ENCODE results near the gene KY. TPM values are rescaled to one million over a fixed set of nuclear protein-coding genes. Genes with fewer than 3 reads are reported as not detected.

Gene KY
- total RNA-seq, 4 donors from 2014 or later, result 0.88 TPM; not detected in 3

- no peaks in the 10 kb centered on the region for H3K27me3 ChIP-seq
- peaks cover 0 to 17% (median 0%) of the 10 kb centered on the region in 4 donors for H3K4me1 ChIP-seq
- no peak overlapping the region for H3K27ac ChIP-seq
- DNase-seq, result no peak
- TF ChIP-seq CTCF (IDR thresholded peaks at IDR 0.05) (no peak), POLR2A (IDR thresholded peaks at IDR 0.05) (no peak)
- no peaks in the 10 kb centered on the region for H3K9me3 ChIP-seq
- H3K4me3 ChIP-seq, result no peak overlapping the region
- no peaks in the 10 kb centered on the region for H3K36me3 ChIP-seq
These were observed 2.7 kb downstream of the KY start for GRCh38 chr3:134647902-134648760.

DNA sequence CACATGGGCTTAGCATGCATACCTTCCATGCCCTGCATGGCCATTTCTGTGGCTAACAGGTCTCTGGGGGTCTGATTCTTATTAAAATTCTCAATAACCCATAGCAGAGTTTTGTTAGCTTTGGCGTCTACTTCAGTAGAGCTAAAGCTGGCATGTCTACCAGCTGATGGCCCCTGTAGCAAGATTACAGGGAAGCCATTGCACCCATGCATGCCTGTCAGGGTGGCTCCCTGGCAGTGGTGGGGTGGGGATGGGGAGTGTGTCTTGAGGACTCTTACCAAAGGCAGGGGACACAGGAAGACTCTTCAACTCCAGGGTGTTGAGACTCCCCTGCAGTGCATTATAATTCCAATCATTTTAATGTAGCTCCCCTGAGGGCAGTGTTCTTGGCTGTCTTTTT is 4.7 kb downstream of the KY start:
- H3K27me3 ChIP-seq, result no peaks in the 10 kb centered on the region
- TF ChIP-seq CTCF (IDR thresholded peaks at IDR 0.05) (no peak), POLR2A (IDR thresholded peaks at IDR 0.05) (no peak)
- no peak overlapping the region for H3K27ac ChIP-seq
- no peaks in the 10 kb centered on the region for H3K9me3 ChIP-seq
- H3K4me1 ChIP-seq, result peaks cover 0 to 8% (median 0%) of the 10 kb centered on the region in 4 donors
- DNase-seq, result no peak
- no peak overlapping the region for H3K4me3 ChIP-seq
- no peaks in the 10 kb centered on the region for H3K36me3 ChIP-seq

- TF ChIP-seq POLR2A (IDR thresholded peaks at IDR 0.05) (no peak), CTCF (IDR thresholded peaks at IDR 0.05) (no peak)
- H3K9me3 ChIP-seq, result no peaks in the 10 kb centered on the region
- no peaks in the 10 kb centered on the region for H3K36me3 ChIP-seq
- no peak overlapping the region for H3K27ac ChIP-seq
- H3K4me1 ChIP-seq, result peaks cover 0 to 3% (median 0%) of the 10 kb centered on the region in 4 donors
- H3K27me3 ChIP-seq, result no peaks in the 10 kb centered on the region
- no peak overlapping the region for H3K4me3 ChIP-seq
- no peak for DNase-seq
These were observed 5.3 kb downstream of the KY start for GRCh38 chr3:134645515-134645914.

DNA sequence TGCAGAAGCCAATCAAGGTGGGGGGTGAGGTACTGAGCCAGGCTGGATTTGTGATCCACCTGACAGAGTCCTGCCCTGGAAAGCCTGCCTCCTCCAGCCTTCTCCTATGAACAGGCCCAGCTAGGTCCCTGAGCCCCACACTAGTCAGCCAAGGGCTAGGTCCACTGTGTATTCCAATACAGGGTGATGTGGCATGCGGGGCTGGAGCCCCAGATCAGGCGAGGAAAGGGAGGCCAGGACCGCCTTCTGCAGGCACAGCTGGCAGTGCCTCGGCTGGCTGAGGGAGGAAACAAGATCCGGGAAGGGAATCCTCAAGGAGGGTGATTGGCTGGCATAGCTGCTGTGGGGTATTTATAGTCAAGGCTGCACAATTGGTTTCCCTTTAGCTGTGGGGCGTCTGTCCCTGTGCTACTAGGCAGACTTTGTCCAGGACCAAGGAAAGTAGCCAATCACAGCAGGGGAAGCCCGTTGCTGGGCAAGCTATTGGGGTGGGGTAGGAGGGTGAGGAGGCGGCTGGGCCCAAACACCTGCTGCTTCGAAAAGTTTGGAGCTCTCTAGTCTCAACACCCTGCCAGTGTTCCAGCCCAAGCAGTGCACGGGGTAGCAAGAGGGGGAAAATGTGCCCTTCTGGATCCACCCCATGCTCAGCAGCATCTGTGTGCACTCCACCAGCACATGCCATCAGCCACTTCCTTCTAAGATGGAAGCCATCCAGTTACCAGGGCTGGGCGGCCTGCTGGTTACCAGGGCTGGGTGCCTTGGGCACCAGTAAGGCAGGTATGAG is 5.9 kb downstream of the KY start:
- TF ChIP-seq CTCF (IDR thresholded peaks at IDR 0.05) (no peak), POLR2A (IDR thresholded peaks at IDR 0.05) (no peak)
- Histone ChIP-seq H3K27me3 (no peaks in the 10 kb centered on the region), H3K4me1 (no peaks in the 10 kb centered on the region), H3K9me3 (no peaks in the 10 kb centered on the region), H3K36me3 (no peaks in the 10 kb centered on the region), H3K4me3 (no peak overlapping the region), H3K27ac (no peak overlapping the region)
- peak in 1 of 3 donors; percentile 42 for DNase-seq

DNA sequence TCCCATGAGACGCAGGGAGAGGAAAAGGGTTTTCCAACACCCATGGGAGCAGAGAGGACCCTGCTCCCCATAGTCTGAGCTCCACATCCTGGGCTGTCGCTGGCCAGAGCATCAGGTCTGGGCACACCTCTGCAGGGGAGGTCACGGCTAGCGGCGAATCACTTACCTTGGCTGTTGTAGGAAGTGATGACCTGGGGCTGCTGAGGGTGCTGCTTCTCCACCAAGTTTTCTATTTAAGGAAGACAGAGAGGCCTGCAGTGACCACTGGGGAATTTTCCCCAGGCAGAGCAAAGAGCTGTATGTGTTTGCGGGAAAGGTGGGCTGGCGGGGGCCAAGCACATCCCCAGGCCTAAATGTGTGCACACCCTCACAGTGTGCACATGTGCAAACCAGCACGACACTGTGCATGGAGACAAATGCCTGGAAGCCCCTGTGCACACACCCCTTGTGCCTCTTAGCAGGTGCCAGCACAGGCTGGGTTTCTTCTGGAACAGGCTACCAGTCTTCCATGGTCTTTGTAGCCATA is 7.6 kb downstream of the KY start:
- no peaks in the 10 kb centered on the region for H3K27me3 ChIP-seq
- H3K9me3 ChIP-seq, result no peaks in the 10 kb centered on the region
- no peak overlapping the region for H3K4me3 ChIP-seq
- H3K27ac ChIP-seq, result no peak overlapping the region
- no peaks in the 10 kb centered on the region for H3K36me3 ChIP-seq
- DNase-seq, result peak in 1 of 3 donors; percentile 13
- H3K4me1 ChIP-seq, result no peaks in the 10 kb centered on the region
- TF ChIP-seq POLR2A (IDR thresholded peaks at IDR 0.05), result no peak
- TF ChIP-seq CTCF (IDR thresholded peaks at IDR 0.05), result no peak
